Measurements from ENCODE around the gene ZNF14. TPM values are rescaled to one million over a fixed set of nuclear protein-coding genes. Genes with fewer than 3 reads are reported as not detected.

ZNF14 gene
- total and polyA plus RNA-seq, 10 of the 15 experiments (the other 5 are each of a cell fraction or from before 2014, with no cell fraction given), result 2.5 to 7.2 (median 4.6) TPM

DNA sequence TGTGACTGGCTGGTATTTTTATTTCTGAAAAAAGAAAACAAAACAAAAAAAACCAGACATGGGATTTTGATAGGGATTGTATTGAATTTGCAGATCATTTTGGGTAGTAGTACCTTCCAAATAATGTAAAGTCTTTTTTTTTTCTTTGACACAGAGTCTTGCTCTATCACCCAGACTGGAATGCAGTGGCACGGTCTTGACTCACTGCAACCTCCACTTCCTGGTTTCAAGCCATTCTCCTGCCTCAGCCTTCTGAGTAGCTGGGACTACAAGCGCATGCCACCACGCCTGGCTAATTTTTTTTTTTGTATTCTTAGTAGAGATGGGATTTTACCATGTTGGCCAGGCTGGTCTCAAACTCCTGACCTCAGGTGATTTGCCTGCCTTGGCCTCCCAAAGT lies 60.1 kb downstream of the ZNF14 start:
- no peak overlapping the region for H3K27ac ChIP-seq (ENCODE audit: control insufficient read depth, insufficient read depth)
- BruUV-seq (replicated peaks), result no TSS peak
- peaks cover 30% of the 10 kb centered on the region for H3K79me2 ChIP-seq (ENCODE audit: control insufficient read depth, insufficient read depth, low read length)
- TF ChIP-seq MAX (IDR thresholded peaks at IDR 0.05; ENCODE audit: low read depth, low read length) (no peak), NFIC (IDR thresholded peaks at IDR 0.05; ENCODE audit: low read depth, low read length) (no peak), RFX5 (IDR thresholded peaks at IDR 0.05; ENCODE audit: low read depth, low read length) (no peak), JUND (IDR thresholded peaks at IDR 0.05; ENCODE audit: low read depth, low read length) (no peak), CHD2 (IDR thresholded peaks at IDR 0.05; ENCODE audit: borderline replicate concordance, low read depth, low read length) (no peak), KAT2A (conservative IDR thresholded peaks at IDR 0.05; ENCODE audit: control insufficient read depth, low read depth, low read length) (no peak), ZNF207 (IDR thresholded peaks at IDR 0.05; ENCODE audit: borderline replicate concordance) (no peak), RBBP5 (conservative IDR thresholded peaks at IDR 0.05) (no peak), FOS (IDR thresholded peaks at IDR 0.05; ENCODE audit: borderline replicate concordance, extremely low read depth, insufficient read length) (no peak), TCF12 (IDR thresholded peaks at IDR 0.05; ENCODE audit: low read depth, low read length) (no peak), IRF5 (IDR thresholded peaks at IDR 0.05; ENCODE audit: borderline replicate concordance) (no peak), ATF7 (IDR thresholded peaks at IDR 0.05; ENCODE audit: low read depth) (no peak), MYB (IDR thresholded peaks at IDR 0.05; ENCODE audit: borderline replicate concordance, low read depth, low read length) (no peak), ZNF24 (IDR thresholded peaks at IDR 0.05) (no peak), CREM (IDR thresholded peaks at IDR 0.05; ENCODE audit: low read depth) (no peak)
- H3K4me3 ChIP-seq, result no peak overlapping the region
- POLR2A ChIA-PET, result no interaction called here
- DNase-seq (ENCODE audit: low read depth, low spot score), result no peak
- H4K20me1 ChIP-seq (ENCODE audit: control insufficient read depth, insufficient read depth), result no peaks in the 10 kb centered on the region
- SMC1A ChIA-PET (ENCODE audit: uncharacterized antibody, unreplicated experiment), result no interaction called here
- H3K4me1 ChIP-seq (ENCODE audit: control insufficient read depth, insufficient read depth, low read length), result peaks cover 2% of the 10 kb centered on the region
- no peak overlapping the region for H2AFZ ChIP-seq (ENCODE audit: control insufficient read depth, low read depth, low read length)
- H3K4me2 ChIP-seq (ENCODE audit: control insufficient read depth, insufficient read depth), result no peak overlapping the region
- CTCF ChIA-PET, result interaction anchor here (1.0 kb wide), 1 partner anchor 103 kb away, joined by 3 read pairs; no protein-coding TSS in a partner anchor
- intact Hi-C loops (cut with micrococcal nuclease; ENCODE audit: unreplicated experiment) (no loop called here), in situ Hi-C loops (cut with MboI) (no loop called here)
- no peaks in the 10 kb centered on the region for H3K27me3 ChIP-seq (replicated peaks in 1 of 2; ENCODE audit: control insufficient read depth in 2 of 2, insufficient read depth in 2 of 2, low read length in 1 of 2)
- ATAC-seq, result no peak
- RAD21 ChIA-PET (ENCODE audit: unreplicated experiment), result no interaction called here
- H3K9ac ChIP-seq (ENCODE audit: control insufficient read depth, insufficient read depth, low read length), result no peak overlapping the region
- no peak for FAIRE-seq
- peaks cover 5 to 32% of the 10 kb centered on the region in 2 experiments for H3K36me3 ChIP-seq (ENCODE audit: control insufficient read depth in 2 of 2, insufficient read depth in 2 of 2, low read length in 1 of 2)
- 91% methylated on average over 3 of the region's 3 CpGs for WGBS (ENCODE audit: insufficient coverage, insufficient replicate concordance, low lambda C conversion rate, missing lambda C conversion rate)
- peaks cover 36% of the 10 kb centered on the region; the same call in 2 of the 3 replicates for H3K9me3 ChIP-seq (replicated peaks; ENCODE audit: control insufficient read depth, insufficient read depth, low read length)

Measured in GM12878 (cell line).